Esophagus squamous epithelium (tissue), 5 donors: ENCODE data around the gene MZF1. TPM values are rescaled to one million over a fixed set of nuclear protein-coding genes. Genes with fewer than 3 reads are reported as not detected.
A peak's percentile ranks its signal among the peaks of the same experiment; 100 is the strongest.

ENCODE experiments used
- DNase-seq: peaks from one replicate; lab custom pipeline; 2025; lab: John Stamatoyannopoulos, UW
- H3K27ac ChIP-seq, 4 donors: fragments of 200-600 bp; sonication (generic); one replicate each; pipeline ENCODE4 v1.5.1; 2016 to 2019; ENCODE audit warnings: mild to moderate bottlenecking in 1 of 4
- H3K27me3 ChIP-seq, 4 donors: fragments of 200-600 bp; sonication (generic); 1 replicate in 3 of 4; 2 replicates in 1 of 4; pipeline versions ENCODE4 v1.5.1 to v1.6.0; 2017 to 2021; ENCODE audit warnings: antibody characterized with exemption in 1 of 4
- H3K36me3 ChIP-seq, 3 donors: fragments of 200-600 bp; sonication (generic); one replicate each; pipeline ENCODE4 v1.5.1; 2016 to 2019
- H3K4me1 ChIP-seq, 3 donors: fragments of 200-600 bp; sonication (generic); one replicate each; pipeline ENCODE4 v1.5.1; 2017 to 2019
- H3K4me3 ChIP-seq, 4 donors: fragments of 200-600 bp; sonication (generic); 1 replicate in 3 of 4; 2 replicates in 1 of 4; pipeline ENCODE4 v1.5.1; 2016 to 2019; ENCODE audit warnings: mild to moderate bottlenecking in 2 of 4, moderate library complexity in 1 of 4
- H3K9me3 ChIP-seq, 3 donors: fragments of 200-600 bp; sonication (generic); one replicate each; pipeline ENCODE4 v1.5.1; 2016 to 2019
- POLR2A ChIP-seq, 4 donors: fragments of 450-650 bp; IDR thresholded peaks; one replicate each; pipeline ENCODE4 v1.6.1; 2017; ENCODE audit warnings: antibody characterized with exemption in 4 of 4, mild to moderate bottlenecking in 4 of 4, moderate library complexity in 3 of 4
- WGBS, 2 donors: methylation state at CpG; one replicate each; pipeline ENCODE4 v1.1.5; 2018; 5-methylcytosine and 5-hydroxymethylcytosine counted together
- intact Hi-C: fragments of 100-400 bp; cut with DNase I; formaldehyde crosslinking; loops from one replicate; pipeline ENCODE4 v1.15.0; 2022
- total RNA-seq, 4 donors: library from RNA; depleted of rRNA; stranded (reverse); fragments of >200 nt; gene quantifications; one replicate each; pipeline ENCODE4 v1.1.0, GENCODE V29; 2016
- TF ChIP-seq, protein P1 (sequence below), 6 experiments: fragments of 450-650 bp in 4 of 6; fragments of 200-600 bp in 2 of 6; sonication (generic) in 2 of 6; IDR thresholded peaks; one replicate each; pipeline ENCODE4 v1.5.1; 2016 to 2019; ENCODE audit warnings: antibody characterized with exemption in 6 of 6, mild to moderate bottlenecking in 4 of 6, moderate library complexity in 4 of 6
- donor health status: DM: yes; HTN: yes; CAD: no.

MZF1 gene
- total RNA-seq, 4 donors from 2014 or later: 11.8 to 30.9 (median 21.7) TPM

DNA sequence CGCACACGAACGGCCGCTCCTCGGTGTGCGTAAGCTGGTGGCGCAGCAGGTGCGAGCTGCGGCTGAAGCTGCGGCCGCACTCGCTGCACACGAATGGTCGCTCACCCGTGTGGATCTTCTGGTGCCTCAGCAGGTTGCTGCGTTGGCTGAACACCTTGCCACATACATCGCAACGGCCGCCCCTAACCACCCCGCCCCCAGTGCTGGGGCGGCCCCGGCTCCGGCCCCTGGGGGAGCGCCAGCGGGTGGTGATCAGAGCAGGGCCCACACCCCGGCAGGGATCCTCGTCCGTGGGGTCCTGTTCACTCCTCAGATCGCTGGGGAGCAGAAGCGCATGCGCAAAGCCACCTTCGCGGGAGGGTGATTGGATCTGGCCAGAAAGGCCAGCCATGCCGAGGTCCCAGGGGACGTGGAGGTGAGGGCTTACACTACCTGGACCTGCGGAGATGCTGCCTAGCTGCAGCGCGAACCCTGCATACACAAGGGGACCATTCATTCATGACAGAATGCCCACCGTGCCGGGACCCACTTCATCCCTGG is 10.0 kb downstream of the MZF1 start:
- Histone ChIP-seq H3K4me1 (peaks cover 28 to 49% (median 31%) of the 10 kb centered on the region in 3 donors), H3K27ac (peak overlapping the region in 3 of 4 donors; percentile 36 to 71 (median 51)), H3K27me3 (no peaks in the 10 kb centered on the region), H3K36me3 (peaks cover 0 to 15% (median 0%) of the 10 kb centered on the region in 3 donors), H3K9me3 (no peaks in the 10 kb centered on the region), H3K4me3 (peak overlapping the region; percentile 27 to 66 (median 48))
- 0 to 10% methylated on average over 5 to 8 of the region's 40 CpGs for WGBS, 2 donors
- TF ChIP-seq, protein P1, sequence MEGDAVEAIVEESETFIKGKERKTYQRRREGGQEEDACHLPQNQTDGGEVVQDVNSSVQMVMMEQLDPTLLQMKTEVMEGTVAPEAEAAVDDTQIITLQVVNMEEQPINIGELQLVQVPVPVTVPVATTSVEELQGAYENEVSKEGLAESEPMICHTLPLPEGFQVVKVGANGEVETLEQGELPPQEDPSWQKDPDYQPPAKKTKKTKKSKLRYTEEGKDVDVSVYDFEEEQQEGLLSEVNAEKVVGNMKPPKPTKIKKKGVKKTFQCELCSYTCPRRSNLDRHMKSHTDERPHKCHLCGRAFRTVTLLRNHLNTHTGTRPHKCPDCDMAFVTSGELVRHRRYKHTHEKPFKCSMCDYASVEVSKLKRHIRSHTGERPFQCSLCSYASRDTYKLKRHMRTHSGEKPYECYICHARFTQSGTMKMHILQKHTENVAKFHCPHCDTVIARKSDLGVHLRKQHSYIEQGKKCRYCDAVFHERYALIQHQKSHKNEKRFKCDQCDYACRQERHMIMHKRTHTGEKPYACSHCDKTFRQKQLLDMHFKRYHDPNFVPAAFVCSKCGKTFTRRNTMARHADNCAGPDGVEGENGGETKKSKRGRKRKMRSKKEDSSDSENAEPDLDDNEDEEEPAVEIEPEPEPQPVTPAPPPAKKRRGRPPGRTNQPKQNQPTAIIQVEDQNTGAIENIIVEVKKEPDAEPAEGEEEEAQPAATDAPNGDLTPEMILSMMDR (IDR thresholded peaks at IDR 0.05): no peak
- no peak for TF ChIP-seq POLR2A (IDR thresholded peaks at IDR 0.05)
- DNase-seq: no peak
- intact Hi-C loops: no loop called here

DNA sequence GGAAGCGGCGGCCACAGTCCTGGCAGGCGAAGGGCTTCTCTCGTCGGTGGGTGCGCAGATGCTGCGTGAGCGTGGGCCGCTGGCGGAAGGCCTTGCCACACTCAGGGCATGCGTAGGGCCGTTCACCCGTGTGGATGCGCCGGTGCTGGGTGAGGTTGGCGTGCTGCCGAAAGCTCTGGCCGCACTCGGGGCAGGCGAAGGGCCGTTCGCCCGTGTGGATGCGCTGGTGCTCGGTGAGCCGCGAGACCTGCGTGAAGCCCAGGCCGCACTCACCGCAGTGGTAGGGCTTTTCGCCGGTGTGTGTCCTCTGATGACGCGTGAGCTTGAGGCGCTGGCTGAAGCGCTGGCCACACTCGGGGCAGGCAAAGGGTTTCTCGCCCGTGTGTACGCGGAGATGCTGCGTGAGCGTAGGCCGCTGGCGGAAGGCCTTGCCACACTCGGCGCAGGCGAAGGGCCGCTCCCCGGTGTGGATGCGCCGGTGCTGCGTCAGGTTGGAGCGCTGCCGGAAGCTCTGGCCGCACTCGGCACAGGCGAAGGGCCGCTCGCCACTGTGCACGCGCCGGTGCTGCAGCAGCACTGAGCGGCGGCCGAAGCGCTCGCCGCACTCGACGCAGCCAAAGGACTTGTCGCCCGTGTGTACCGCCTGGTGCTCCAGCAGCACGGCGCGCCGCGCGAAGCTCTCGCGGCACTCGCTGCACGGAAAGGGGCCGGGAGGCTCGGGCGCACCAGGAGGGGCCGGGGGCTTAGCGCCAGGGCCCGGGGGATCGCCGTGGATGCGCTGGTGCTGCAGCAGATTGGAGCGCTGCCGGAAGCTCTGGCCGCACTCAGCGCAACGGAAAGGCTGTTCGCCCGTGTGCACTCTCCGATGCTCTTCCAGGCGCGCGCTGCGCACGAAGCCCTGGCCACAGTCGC is 10.8 kb downstream of the MZF1 start:
- H3K27ac ChIP-seq: peak overlapping the region; percentile 36 to 71 (median 52)
- intact Hi-C loops: no loop called here
- H3K4me1 ChIP-seq: peaks cover 31 to 54% (median 31%) of the 10 kb centered on the region in 3 donors
- no peak for DNase-seq
- TF ChIP-seq, protein P1 (IDR thresholded peaks at IDR 0.05): no peak
- TF ChIP-seq POLR2A (IDR thresholded peaks at IDR 0.05): peak in 2 of 4 donors; percentile 2 to 6
- peak overlapping the region; percentile 27 to 66 (median 48) for H3K4me3 ChIP-seq
- H3K36me3 ChIP-seq: peaks cover 0 to 13% (median 0%) of the 10 kb centered on the region in 3 donors
- WGBS, 2 donors: 2 to 4% methylated on average over 30 to 31 of the region's 107 CpGs
- no peaks in the 10 kb centered on the region for H3K9me3 ChIP-seq
- H3K27me3 ChIP-seq: no peaks in the 10 kb centered on the region

DNA sequence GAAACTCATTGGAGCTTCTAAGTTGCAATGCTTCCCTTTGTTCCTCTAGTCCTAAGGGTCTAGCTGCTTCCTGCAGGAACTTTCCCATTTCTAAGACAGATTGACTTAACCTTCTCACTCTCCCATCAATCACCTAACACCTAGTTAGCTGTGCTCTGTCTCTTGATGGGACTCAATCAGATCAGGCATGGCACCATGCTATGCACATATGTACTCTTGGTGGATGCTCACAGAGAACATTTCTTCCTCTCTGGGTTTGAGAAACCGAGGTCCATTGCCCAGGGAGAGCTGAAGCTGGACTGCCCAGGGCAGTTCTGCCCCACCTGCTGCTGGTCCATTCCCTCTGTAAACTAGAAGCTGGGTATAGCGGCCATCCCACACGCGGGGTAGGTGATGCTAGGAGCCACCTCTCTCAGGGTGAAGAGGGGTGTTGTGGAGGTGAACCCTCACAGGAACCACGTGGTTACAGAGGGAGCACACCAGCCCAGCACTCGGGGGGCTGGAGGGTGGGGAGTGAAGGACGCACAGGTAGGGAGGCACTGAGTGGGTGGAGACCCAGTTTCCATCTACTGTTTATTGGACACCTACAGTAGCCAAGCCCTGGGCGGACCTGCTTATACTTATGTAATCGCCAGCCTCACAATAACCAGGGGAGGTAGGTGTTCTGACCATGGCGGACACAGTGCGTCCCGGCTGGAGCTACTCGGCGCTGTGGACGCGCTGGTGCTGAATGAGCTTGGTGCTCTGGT is 11.6 kb downstream of the MZF1 start:
- TF ChIP-seq, protein P1 (IDR thresholded peaks at IDR 0.05): no peak
- no peak for TF ChIP-seq POLR2A (IDR thresholded peaks at IDR 0.05)

DNA sequence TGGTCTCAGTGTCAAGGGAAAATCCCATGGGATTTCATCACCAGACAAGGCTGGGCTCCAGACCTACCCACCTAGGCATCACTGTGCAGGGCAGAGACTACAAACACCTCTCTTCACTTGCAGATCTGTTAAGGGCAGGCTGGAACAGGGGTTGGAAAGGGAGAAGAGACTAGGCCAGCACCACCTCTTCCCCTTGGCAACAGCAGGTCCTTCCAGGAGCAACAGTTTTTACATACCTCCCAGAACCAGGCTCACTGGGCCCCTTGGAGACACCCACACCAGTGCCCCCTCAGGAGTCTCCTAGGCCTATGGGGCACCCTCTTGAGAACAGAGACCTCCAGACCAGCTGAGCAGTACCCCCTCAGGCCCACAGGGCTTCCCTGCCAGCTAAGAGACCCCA is 12.2 kb downstream of the MZF1 start:
- Histone ChIP-seq H3K27ac (no peak overlapping the region), H3K27me3 (no peaks in the 10 kb centered on the region), H3K9me3 (no peaks in the 10 kb centered on the region), H3K4me1 (peaks cover 40 to 69% (median 46%) of the 10 kb centered on the region in 3 donors), H3K4me3 (no peak overlapping the region), H3K36me3 (peaks cover 5 to 12% (median 11%) of the 10 kb centered on the region in 3 donors)
- no peak for DNase-seq
- TF ChIP-seq, protein P1 (IDR thresholded peaks at IDR 0.05): no peak
- no peak for TF ChIP-seq POLR2A (IDR thresholded peaks at IDR 0.05)
- intact Hi-C loops: no loop called here

More for the DNA sequence above, 11.6 kb downstream of the MZF1 start:
- H3K4me1 ChIP-seq: peaks cover 39 to 62% (median 40%) of the 10 kb centered on the region in 3 donors
- no peaks in the 10 kb centered on the region for H3K9me3 ChIP-seq
- WGBS, 2 donors: 40 to 54% methylated on average over 5 of the region's 16 CpGs
- peak overlapping the region; percentile 27 to 66 (median 48) for H3K4me3 ChIP-seq
- H3K27ac ChIP-seq: peak overlapping the region; percentile 36 to 71 (median 52)
- peaks cover 3 to 10% (median 4%) of the 10 kb centered on the region in 3 donors for H3K36me3 ChIP-seq
- no peaks in the 10 kb centered on the region for H3K27me3 ChIP-seq
- no peak for DNase-seq
- intact Hi-C loops: no loop called here
